Breast epithelium (tissue), 3 donors: ENCODE data around the gene CASKIN1.

Source experiments
- POLR2A ChIP-seq: fragments of 450-650 bp; IDR thresholded peaks from one replicate; pipeline ENCODE4 v1.6.1; 2016; ENCODE audit warnings: antibody characterized with exemption, mild to moderate bottlenecking, moderate library complexity
- POLR2AphosphoS5 ChIP-seq, 3 donors: sonication (generic); formaldehyde crosslinking; IDR thresholded peaks; one replicate each; pipeline ENCODE4 v1.6.1; 2017; ENCODE audit warnings: antibody characterized with exemption in 3 of 3
- TF ChIP-seq, protein P1 (sequence below), 3 donors: fragments of 450-650 bp; IDR thresholded peaks; one replicate each; pipeline ENCODE4 v1.5.1; 2016 to 2017; ENCODE audit warnings: antibody characterized with exemption in 3 of 3, mild to moderate bottlenecking in 3 of 3, moderate library complexity in 3 of 3

GRCh38 chr16:2172688-2173335 lies 23.6 kb downstream of the CASKIN1 start:
- no peak for TF ChIP-seq POLR2A
- no peak for TF ChIP-seq POLR2AphosphoS5 (IDR thresholded peaks at IDR 0.05)
- TF ChIP-seq, protein P1, sequence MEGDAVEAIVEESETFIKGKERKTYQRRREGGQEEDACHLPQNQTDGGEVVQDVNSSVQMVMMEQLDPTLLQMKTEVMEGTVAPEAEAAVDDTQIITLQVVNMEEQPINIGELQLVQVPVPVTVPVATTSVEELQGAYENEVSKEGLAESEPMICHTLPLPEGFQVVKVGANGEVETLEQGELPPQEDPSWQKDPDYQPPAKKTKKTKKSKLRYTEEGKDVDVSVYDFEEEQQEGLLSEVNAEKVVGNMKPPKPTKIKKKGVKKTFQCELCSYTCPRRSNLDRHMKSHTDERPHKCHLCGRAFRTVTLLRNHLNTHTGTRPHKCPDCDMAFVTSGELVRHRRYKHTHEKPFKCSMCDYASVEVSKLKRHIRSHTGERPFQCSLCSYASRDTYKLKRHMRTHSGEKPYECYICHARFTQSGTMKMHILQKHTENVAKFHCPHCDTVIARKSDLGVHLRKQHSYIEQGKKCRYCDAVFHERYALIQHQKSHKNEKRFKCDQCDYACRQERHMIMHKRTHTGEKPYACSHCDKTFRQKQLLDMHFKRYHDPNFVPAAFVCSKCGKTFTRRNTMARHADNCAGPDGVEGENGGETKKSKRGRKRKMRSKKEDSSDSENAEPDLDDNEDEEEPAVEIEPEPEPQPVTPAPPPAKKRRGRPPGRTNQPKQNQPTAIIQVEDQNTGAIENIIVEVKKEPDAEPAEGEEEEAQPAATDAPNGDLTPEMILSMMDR (IDR thresholded peaks at IDR 0.05), result no peak
